HG03280 (cell line): Measurements from ENCODE around the gene TAS2R10.
"Not testable (repeated sequence)": the region's sequence is repeated elsewhere in the genome, so short reads cannot be mapped to it uniquely, and the experiment has no call there.

Experiments
- ATAC-seq: cut with Tn5 transposase; IDR thresholded peaks from one replicate; pipeline ENCODE4 v1.9.1; 2021; ENCODE audit warnings: mild to moderate bottlenecking, moderate library complexity; ENCODE audit not compliant: unreplicated experiment

Gene TAS2R10

GRCh38 chr12:10826258-10826657 lies at the start of gene TAS2R10:
Gene TAS2R10 (minus strand): TSS chr12:10826358. CDS start chr12:10826269, 89 bp downstream.
- ATAC-seq: no peak

GRCh38 chr12:10873378-10873777 lies 47.2 kb upstream of the TAS2R10 start:
- ATAC-seq: no peak

- no peak for ATAC-seq
Observed at GRCh38 chr12:10867381-10867780, 41.2 kb upstream of the TAS2R10 start.

GRCh38 chr12:10863512-10864218 lies 37.5 kb upstream of the TAS2R10 start:
- no peak for ATAC-seq

GRCh38 chr12:10861366-10861765 lies 35.2 kb upstream of the TAS2R10 start:
- ATAC-seq: no peak

- ATAC-seq: no peak
Observed at GRCh38 chr12:10855807-10856206, 29.6 kb upstream of the TAS2R10 start.

GRCh38 chr12:10853776-10854175 lies 27.6 kb upstream of the TAS2R10 start:
- no peak for ATAC-seq

GRCh38 chr12:10851243-10851858 lies 25.2 kb upstream of the TAS2R10 start:
- no peak for ATAC-seq

- ATAC-seq: no peak
Observed at GRCh38 chr12:10849425-10849878, 23.3 kb upstream of the TAS2R10 start, which contains the start of gene PRR4. Gene PRR4 (minus strand): TSS chr12:10849475. CDS start chr12:10849437, 38 bp downstream.

- ATAC-seq: no peak
Observed at GRCh38 chr12:10847744-10848143, 21.6 kb upstream of the TAS2R10 start.

GRCh38 chr12:10842862-10843261 lies 16.7 kb upstream of the TAS2R10 start:
- no peak for ATAC-seq

GRCh38 chr12:10838461-10838860 lies 12.3 kb upstream of the TAS2R10 start:
- no peak for ATAC-seq

GRCh38 chr12:10829994-10830393 lies 3.8 kb upstream of the TAS2R10 start:
- no peak for ATAC-seq

- no peak for ATAC-seq
Observed at GRCh38 chr12:10824957-10825356, 1.2 kb downstream of the TAS2R10 start.

GRCh38 chr12:10811883-10812536 lies 14.1 kb downstream of the TAS2R10 start:
- no peak for ATAC-seq

- ATAC-seq: no peak
Observed at GRCh38 chr12:10810068-10810467, 16.1 kb downstream of the TAS2R10 start, which contains the start of gene TAS2R9. Gene TAS2R9 (minus strand): TSS chr12:10810168. CDS start chr12:10810075, 93 bp downstream.

- ATAC-seq: no peak
Observed at GRCh38 chr12:10807186-10807585, 19.0 kb downstream of the TAS2R10 start, which contains the start of gene TAS2R8. Gene TAS2R8 (minus strand): TSS chr12:10807286. CDS start chr12:10806980, 306 bp downstream.

- no peak for ATAC-seq
Observed at GRCh38 chr12:10802587-10802986, 23.6 kb downstream of the TAS2R10 start, which contains the start of gene TAS2R7. Gene TAS2R7 (minus strand): TSS chr12:10802627. CDS start chr12:10802570, 57 bp downstream.

- ATAC-seq: no peak
Observed at GRCh38 chr12:10801741-10802140, 24.4 kb downstream of the TAS2R10 start.

- ATAC-seq: no peak
Observed at GRCh38 chr12:10794222-10794621, 31.9 kb downstream of the TAS2R10 start.

- not testable (repeated sequence) for ATAC-seq
Observed at GRCh38 chr12:10791769-10792168, 34.4 kb downstream of the TAS2R10 start.
